ENCODE measurements around the gene KYNU.

DNA sequence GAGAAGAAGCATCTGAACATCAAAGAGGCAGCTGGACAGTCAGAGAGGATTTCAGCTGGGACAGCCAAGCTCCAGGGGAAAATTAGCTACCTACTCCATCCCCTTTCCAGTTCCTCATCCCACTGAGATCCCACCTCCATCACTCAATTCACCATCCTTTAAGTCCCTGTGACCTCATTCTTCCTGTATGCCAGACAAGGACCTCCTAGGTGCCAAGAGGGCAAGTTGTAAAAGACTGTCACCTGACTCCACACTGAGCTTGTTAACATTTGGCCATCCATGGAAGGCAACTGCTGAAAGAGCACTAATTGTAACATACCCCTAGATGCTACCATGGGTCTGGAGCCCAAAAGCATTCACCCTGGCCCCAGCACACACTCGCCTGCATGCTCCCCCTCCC lies 97.8 kb downstream of the KYNU start:
- TF ChIP-seq, protein P1, sequence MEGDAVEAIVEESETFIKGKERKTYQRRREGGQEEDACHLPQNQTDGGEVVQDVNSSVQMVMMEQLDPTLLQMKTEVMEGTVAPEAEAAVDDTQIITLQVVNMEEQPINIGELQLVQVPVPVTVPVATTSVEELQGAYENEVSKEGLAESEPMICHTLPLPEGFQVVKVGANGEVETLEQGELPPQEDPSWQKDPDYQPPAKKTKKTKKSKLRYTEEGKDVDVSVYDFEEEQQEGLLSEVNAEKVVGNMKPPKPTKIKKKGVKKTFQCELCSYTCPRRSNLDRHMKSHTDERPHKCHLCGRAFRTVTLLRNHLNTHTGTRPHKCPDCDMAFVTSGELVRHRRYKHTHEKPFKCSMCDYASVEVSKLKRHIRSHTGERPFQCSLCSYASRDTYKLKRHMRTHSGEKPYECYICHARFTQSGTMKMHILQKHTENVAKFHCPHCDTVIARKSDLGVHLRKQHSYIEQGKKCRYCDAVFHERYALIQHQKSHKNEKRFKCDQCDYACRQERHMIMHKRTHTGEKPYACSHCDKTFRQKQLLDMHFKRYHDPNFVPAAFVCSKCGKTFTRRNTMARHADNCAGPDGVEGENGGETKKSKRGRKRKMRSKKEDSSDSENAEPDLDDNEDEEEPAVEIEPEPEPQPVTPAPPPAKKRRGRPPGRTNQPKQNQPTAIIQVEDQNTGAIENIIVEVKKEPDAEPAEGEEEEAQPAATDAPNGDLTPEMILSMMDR (IDR thresholded peaks at IDR 0.05) = no peak
- no peak for TF ChIP-seq POLR2A (IDR thresholded peaks at IDR 0.05)
- no peak for TF ChIP-seq POLR2AphosphoS5 (IDR thresholded peaks at IDR 0.05)
- no peak for TF ChIP-seq EP300 (IDR thresholded peaks at IDR 0.05)
